ENCODE measurements around the gene HDAC5. TPM values are rescaled to one million over a fixed set of nuclear protein-coding genes. Genes with fewer than 3 reads are reported as not detected.

Gene HDAC5
- total RNA-seq, 4 donors from 2014 or later, result 78.1 to 152 (median 112) TPM

GRCh38 chr17:44093231-44093900 is 30.1 kb downstream of the HDAC5 start:
- ATAC-seq, result no peak
- WGBS, 2 donors (ENCODE audit: low coverage in 1 of 2), result 82% methylated on average over 3 of the region's 21 CpGs; no CpG with 5 or more reads in 1 of the 2 donors
- TF ChIP-seq POLR2A (IDR thresholded peaks at IDR 0.05) (no peak), POLR2AphosphoS5 (IDR thresholded peaks at IDR 0.05) (no peak), EP300 (IDR thresholded peaks at IDR 0.05) (no peak)
- TF ChIP-seq, protein P1, sequence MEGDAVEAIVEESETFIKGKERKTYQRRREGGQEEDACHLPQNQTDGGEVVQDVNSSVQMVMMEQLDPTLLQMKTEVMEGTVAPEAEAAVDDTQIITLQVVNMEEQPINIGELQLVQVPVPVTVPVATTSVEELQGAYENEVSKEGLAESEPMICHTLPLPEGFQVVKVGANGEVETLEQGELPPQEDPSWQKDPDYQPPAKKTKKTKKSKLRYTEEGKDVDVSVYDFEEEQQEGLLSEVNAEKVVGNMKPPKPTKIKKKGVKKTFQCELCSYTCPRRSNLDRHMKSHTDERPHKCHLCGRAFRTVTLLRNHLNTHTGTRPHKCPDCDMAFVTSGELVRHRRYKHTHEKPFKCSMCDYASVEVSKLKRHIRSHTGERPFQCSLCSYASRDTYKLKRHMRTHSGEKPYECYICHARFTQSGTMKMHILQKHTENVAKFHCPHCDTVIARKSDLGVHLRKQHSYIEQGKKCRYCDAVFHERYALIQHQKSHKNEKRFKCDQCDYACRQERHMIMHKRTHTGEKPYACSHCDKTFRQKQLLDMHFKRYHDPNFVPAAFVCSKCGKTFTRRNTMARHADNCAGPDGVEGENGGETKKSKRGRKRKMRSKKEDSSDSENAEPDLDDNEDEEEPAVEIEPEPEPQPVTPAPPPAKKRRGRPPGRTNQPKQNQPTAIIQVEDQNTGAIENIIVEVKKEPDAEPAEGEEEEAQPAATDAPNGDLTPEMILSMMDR (IDR thresholded peaks at IDR 0.05), result no peak
- H3K27ac ChIP-seq, result no peak overlapping the region
- peaks cover 2 to 38% (median 20%) of the 10 kb centered on the region in 3 donors for H3K4me1 ChIP-seq
- H3K36me3 ChIP-seq, result peaks cover 0 to 68% of the 10 kb centered on the region in 2 donors
- H3K27me3 ChIP-seq, result no peaks in the 10 kb centered on the region
- no peak overlapping the region for H3K4me3 ChIP-seq
- H3K9me3 ChIP-seq, result no peaks in the 10 kb centered on the region

GRCh38 chr17:44092051-44092450 is 31.4 kb downstream of the HDAC5 start:
- H3K27me3 ChIP-seq, result no peaks in the 10 kb centered on the region
- H3K27ac ChIP-seq, result no peak overlapping the region
- WGBS, 2 donors (ENCODE audit: low coverage in 1 of 2), result 100% methylated on average over 1 of the region's 11 CpGs; no CpG with 5 or more reads in 1 of the 2 donors
- H3K4me3 ChIP-seq, result no peak overlapping the region
- TF ChIP-seq EP300 (IDR thresholded peaks at IDR 0.05) (no peak), POLR2AphosphoS5 (IDR thresholded peaks at IDR 0.05) (no peak), POLR2A (IDR thresholded peaks at IDR 0.05) (no peak)
- TF ChIP-seq, protein P1 (IDR thresholded peaks at IDR 0.05), result no peak
- ATAC-seq, result no peak
- H3K9me3 ChIP-seq, result no peaks in the 10 kb centered on the region
- H3K36me3 ChIP-seq, result peaks cover 0 to 71% of the 10 kb centered on the region in 2 donors
- peaks cover 2 to 33% (median 21%) of the 10 kb centered on the region in 3 donors for H3K4me1 ChIP-seq

DNA sequence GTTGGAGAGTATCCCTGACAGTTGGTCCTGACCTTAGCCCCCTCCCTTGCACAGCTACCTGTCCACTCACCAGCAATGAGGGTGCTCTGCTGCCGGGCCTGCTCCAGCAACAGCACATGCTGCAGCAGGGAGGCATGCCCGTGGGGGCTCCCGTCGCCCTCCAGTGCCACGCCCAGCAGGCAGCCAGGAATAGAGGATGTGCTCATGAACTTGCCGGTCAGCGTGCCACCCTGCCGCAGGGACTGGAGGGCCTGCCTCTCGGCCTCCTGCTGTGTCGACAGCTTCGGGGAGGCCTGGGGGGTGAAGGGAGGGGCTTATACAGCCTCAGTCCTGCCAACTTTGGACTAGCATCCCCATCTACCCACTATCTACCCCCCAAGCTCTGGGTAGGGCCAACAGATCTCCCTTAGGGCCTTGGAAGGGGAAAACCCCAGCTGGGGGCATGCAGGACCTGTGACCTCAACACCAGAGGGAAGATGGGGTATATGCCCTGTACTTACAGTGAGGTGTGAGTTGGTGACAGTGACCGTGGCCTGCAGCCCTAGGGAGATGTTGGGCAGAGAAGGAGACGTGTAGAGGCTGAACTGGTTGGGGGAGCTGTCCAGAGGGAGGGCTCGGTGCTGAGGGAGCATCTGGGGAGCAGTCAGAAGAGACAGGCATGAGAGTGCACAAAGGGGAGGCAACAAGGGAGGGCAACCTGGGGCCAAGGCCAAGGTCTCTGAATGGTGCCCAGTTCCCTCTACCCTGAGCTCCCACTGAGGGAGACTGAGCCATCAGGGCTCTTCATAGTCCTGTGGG is 32.0 kb downstream of the HDAC5 start:
- H3K27me3 ChIP-seq, result no peaks in the 10 kb centered on the region
- no peaks in the 10 kb centered on the region for H3K9me3 ChIP-seq
- peaks cover 0 to 76% of the 10 kb centered on the region in 2 donors for H3K36me3 ChIP-seq
- 70 to 80% methylated on average over 2 to 4 of the region's 14 CpGs for WGBS, 2 donors (ENCODE audit: low coverage in 1 of 2)
- H3K27ac ChIP-seq, result no peak overlapping the region
- TF ChIP-seq, protein P1 (IDR thresholded peaks at IDR 0.05), result no peak
- no peak for TF ChIP-seq POLR2AphosphoS5 (IDR thresholded peaks at IDR 0.05)
- no peak for TF ChIP-seq POLR2A (IDR thresholded peaks at IDR 0.05)
- TF ChIP-seq EP300 (IDR thresholded peaks at IDR 0.05), result no peak
- ATAC-seq, result no peak
- no peak overlapping the region for H3K4me3 ChIP-seq
- peaks cover 2 to 33% (median 21%) of the 10 kb centered on the region in 3 donors for H3K4me1 ChIP-seq

DNA sequence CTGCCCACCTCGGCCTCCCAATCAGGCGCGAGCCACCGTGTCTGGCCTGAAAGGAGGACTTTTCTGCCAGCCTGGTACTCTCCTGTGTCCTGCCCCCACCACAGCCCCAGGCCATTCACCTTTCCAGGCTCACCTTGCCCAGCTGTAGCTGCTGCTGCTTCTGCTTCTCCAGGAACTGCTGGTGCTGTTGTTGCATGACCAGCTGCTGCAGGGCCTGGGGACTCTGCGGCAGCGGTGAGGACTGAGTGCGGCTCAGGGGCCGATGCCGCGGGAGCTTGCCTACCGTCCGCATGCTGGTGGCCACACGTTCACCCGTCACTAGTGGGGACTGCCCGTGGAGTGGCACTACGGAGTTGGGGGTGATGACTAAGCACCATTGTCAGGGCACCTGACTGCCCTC is 35.2 kb downstream of the HDAC5 start:
- no peak for TF ChIP-seq POLR2A (IDR thresholded peaks at IDR 0.05)
- TF ChIP-seq POLR2AphosphoS5 (IDR thresholded peaks at IDR 0.05), result no peak
- TF ChIP-seq EP300 (IDR thresholded peaks at IDR 0.05), result no peak
- TF ChIP-seq, protein P1 (IDR thresholded peaks at IDR 0.05), result no peak
- Histone ChIP-seq H3K27me3 (no peaks in the 10 kb centered on the region), H3K36me3 (peaks cover 0 to 99% of the 10 kb centered on the region in 2 donors), H3K4me1 (peaks cover 0 to 18% (median 10%) of the 10 kb centered on the region in 3 donors), H3K27ac (no peak overlapping the region), H3K4me3 (no peak overlapping the region), H3K9me3 (no peaks in the 10 kb centered on the region)
- ATAC-seq, result no peak
- WGBS, 2 donors (ENCODE audit: low coverage in 1 of 2), result 90 to 92% methylated on average over 2 to 4 of the region's 16 CpGs
